Left ventricle myocardium inferior (tissue), 1 donor: ENCODE measurements around the gene PLEKHA4. TPM values are rescaled to one million over a fixed set of nuclear protein-coding genes. Genes with fewer than 3 reads are reported as not detected.

Source experiments
- DNase-seq: peaks from one replicate; pipeline ENCODE4 v3.0.0-alpha.2; 2020
- H3K27ac ChIP-seq: fragments of 200-600 bp; replicated peaks from 2 replicates; pipeline ENCODE4 v1.8.0; 2021
- H3K27me3 ChIP-seq: fragments of 200-600 bp; 2 replicates; pipeline ENCODE4 v1.8.0; 2021; ENCODE audit warnings: low read depth
- H3K36me3 ChIP-seq: fragments of 200-600 bp; 2 replicates; pipeline ENCODE4 v1.8.0; 2021
- H3K4me1 ChIP-seq: fragments of 200-600 bp; 2 replicates; pipeline ENCODE4 v1.8.0; 2021
- H3K4me3 ChIP-seq: fragments of 200-600 bp; 2 replicates; pipeline ENCODE4 v1.8.0; 2021; ENCODE audit warnings: mild to moderate bottlenecking, moderate library complexity
- H3K9me3 ChIP-seq: fragments of 200-600 bp; replicated peaks from 2 replicates; pipeline ENCODE4 v1.8.0; 2021
- intact Hi-C: fragments of 100-400 bp; cut with micrococcal nuclease; formaldehyde crosslinking; loops from one replicate; pipeline ENCODE4 v1.11.0; 2022
- total RNA-seq: library from RNA; stranded (reverse); fragmentation: NEBNext Ultra II Directional; extraction: Animal tissue kit (Norgen Biotek cat#: 25700); gene quantifications from one replicate; pipeline ENCODE4 v1.2.1, GENCODE V29; 2021
- TF ChIP-seq, protein P1 (sequence below): fragments of 200-600 bp; IDR thresholded peaks from 2 replicates; pipeline ENCODE4 v1.8.0; 2021; ENCODE audit warnings: antibody characterized with exemption, mild to moderate bottlenecking, borderline replicate concordance
- donor health status: DM: no; HTN: yes; CAD: no; lungs with severe emphysema.

Gene PLEKHA4
- total RNA-seq, 1 donor from 2014 or later = 24.7 TPM

DNA sequence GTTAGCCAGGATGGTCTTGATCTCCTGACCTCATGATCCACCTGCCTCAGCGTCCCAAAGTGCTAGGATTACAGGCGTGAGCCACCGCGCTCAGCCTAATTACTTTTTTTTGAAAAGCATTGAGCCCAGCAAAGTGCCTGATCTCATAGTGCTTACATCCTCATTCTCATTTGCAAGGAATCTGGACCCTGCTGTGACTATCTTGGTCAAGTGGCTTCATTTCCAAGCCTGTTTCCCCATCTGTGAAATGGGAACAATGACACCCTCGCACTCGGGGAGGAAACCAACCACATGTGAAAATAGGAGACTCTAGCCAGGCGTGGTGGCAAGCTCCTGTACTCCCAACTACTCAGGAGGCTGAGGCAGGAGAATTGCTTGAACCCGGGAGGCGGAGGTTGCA, 1.6 kb upstream of the PLEKHA4 start:
- Histone ChIP-seq H3K4me3 (no peak overlapping the region), H3K4me1 (peaks cover 61% of the 10 kb centered on the region)
- intact Hi-C loops = no loop called here

DNA sequence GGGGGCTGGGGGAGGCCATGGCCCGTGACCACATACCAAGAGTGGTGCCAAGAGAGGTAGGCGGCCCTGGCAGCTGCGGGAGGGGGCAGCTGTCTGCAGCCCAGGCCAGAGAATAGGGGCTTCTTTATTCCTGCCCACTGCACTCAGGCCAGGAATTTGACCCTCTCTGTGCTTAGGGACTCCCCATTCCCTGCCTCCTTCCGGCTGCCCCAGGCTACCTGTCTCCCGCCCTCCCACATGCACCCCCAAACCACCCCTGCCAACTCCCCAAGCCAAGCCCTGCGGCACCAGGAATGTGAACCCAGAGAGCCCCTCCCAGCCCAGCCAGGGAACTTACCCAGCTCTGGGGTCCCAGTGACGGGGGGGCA, 687 bp downstream of the PLEKHA4 start:
- TF ChIP-seq, protein P1, sequence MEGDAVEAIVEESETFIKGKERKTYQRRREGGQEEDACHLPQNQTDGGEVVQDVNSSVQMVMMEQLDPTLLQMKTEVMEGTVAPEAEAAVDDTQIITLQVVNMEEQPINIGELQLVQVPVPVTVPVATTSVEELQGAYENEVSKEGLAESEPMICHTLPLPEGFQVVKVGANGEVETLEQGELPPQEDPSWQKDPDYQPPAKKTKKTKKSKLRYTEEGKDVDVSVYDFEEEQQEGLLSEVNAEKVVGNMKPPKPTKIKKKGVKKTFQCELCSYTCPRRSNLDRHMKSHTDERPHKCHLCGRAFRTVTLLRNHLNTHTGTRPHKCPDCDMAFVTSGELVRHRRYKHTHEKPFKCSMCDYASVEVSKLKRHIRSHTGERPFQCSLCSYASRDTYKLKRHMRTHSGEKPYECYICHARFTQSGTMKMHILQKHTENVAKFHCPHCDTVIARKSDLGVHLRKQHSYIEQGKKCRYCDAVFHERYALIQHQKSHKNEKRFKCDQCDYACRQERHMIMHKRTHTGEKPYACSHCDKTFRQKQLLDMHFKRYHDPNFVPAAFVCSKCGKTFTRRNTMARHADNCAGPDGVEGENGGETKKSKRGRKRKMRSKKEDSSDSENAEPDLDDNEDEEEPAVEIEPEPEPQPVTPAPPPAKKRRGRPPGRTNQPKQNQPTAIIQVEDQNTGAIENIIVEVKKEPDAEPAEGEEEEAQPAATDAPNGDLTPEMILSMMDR = no peak
- intact Hi-C loops = no loop called here
- Histone ChIP-seq H3K27ac (peak overlapping the region; percentile 85), H3K4me3 (peak overlapping the region; percentile 58), H3K36me3 (no peaks in the 10 kb centered on the region), H3K4me1 (peaks cover 39% of the 10 kb centered on the region), H3K27me3 (no peaks in the 10 kb centered on the region), H3K9me3 (no peaks in the 10 kb centered on the region)
- no peak for DNase-seq

More for the DNA sequence above, 1.6 kb upstream of the PLEKHA4 start:
- no peak for DNase-seq
- H3K27ac ChIP-seq = no peak overlapping the region
- TF ChIP-seq, protein P1 = no peak
- no peaks in the 10 kb centered on the region for H3K27me3 ChIP-seq
- H3K9me3 ChIP-seq = no peaks in the 10 kb centered on the region
- H3K36me3 ChIP-seq = peaks cover 20% of the 10 kb centered on the region

DNA sequence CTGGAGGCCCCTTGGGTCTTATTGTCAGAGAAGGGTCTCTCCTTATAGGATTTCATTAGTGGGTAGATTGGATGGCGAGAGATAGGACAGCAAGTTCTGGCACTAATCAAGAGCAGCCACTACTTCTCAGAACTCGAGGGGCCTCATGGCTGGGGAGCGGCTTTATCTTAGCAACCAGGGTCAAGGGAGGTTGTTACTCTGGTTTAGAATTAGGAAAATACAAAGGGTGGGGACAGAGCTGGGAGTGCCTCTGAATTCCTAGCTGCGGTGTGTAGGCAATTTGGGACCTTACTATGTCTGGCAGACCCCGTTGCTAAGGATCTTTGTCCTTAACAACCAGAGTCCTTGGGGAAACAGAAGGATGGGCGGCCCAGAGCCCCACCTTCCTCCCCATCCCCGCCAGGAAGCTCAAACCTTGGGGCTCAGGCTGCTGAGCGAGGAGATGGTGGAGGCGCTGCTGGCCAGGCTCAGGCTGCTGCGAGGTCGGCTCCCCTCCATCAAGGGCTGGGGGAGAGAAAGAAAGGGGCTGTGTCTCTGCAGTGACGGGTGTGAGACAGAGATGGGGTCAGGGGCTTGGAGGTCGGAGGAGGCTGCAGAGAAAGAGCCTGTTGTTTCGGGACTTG, 1.2 kb downstream of the PLEKHA4 start:
- Histone ChIP-seq H3K27ac (peak overlapping the region; percentile 85), H3K27me3 (no peaks in the 10 kb centered on the region), H3K4me1 (peaks cover 34% of the 10 kb centered on the region), H3K9me3 (no peaks in the 10 kb centered on the region), H3K36me3 (no peaks in the 10 kb centered on the region), H3K4me3 (peak overlapping the region; percentile 58)
- DNase-seq = no peak
- intact Hi-C loops = no loop called here
- TF ChIP-seq, protein P1 = no peak

GRCh38 chr19:48866692-48867091, 1.7 kb downstream of the PLEKHA4 start:
- Histone ChIP-seq H3K4me1 (peaks cover 31% of the 10 kb centered on the region), H3K36me3 (no peaks in the 10 kb centered on the region), H3K9me3 (no peaks in the 10 kb centered on the region), H3K27me3 (no peaks in the 10 kb centered on the region), H3K27ac (peak overlapping the region; percentile 85), H3K4me3 (peak overlapping the region; percentile 58)
- no peak for DNase-seq
- intact Hi-C loops = no loop called here
- TF ChIP-seq, protein P1 = no peak

DNA sequence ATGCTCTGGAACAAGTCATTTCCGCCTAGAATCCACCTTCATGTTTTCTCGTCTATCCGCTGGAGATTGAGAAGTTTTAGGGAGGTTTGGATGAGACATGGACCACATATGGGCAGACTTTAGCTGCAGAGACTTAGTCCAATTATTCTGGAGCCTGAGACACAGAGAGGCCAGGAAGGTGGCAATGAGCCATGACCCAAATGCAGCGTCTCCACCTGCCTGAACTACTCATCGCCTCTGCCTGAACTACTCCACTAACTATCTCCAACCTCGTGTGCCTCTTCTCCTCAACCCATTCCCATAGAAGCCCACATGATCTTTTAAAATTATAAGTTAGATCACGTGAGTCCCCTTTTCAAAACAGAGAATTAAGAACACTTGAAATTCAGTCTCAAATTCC, 5.6 kb downstream of the PLEKHA4 start:
- intact Hi-C loops = no loop called here

More for the DNA sequence above, 5.6 kb downstream of the PLEKHA4 start:
- Histone ChIP-seq H3K27ac (no peak overlapping the region), H3K4me1 (peaks cover 22% of the 10 kb centered on the region), H3K27me3 (no peaks in the 10 kb centered on the region), H3K4me3 (no peak overlapping the region), H3K36me3 (no peaks in the 10 kb centered on the region), H3K9me3 (no peaks in the 10 kb centered on the region)
- TF ChIP-seq, protein P1 = no peak
- DNase-seq = no peak
